Muscle layer of duodenum (tissue), 2 donors: ENCODE data around the gene VIPR2.

Source experiments
- H3K27ac ChIP-seq: one replicate; pipeline ENCODE4 v1.7.0; 2013; ENCODE audit warnings: mild to moderate bottlenecking, low read length
- H3K27me3 ChIP-seq: one replicate; pipeline ENCODE4 v1.7.0; 2013; ENCODE audit warnings: low read depth, mild to moderate bottlenecking, control low read depth, low read length
- H3K36me3 ChIP-seq, 2 donors: one replicate each; pipeline ENCODE4 v1.7.0; 2013; ENCODE audit warnings: low read length in 2 of 2, control low read depth in 1 of 2, mild to moderate bottlenecking in 1 of 2; ENCODE audit not compliant: insufficient read depth in 2 of 2, control insufficient read depth in 1 of 2
- H3K4me1 ChIP-seq, 2 donors: one replicate each; pipeline ENCODE4 v1.7.0; 2013; ENCODE audit warnings: low read length in 2 of 2, mild to moderate bottlenecking in 2 of 2, control low read depth in 1 of 2, moderate library complexity in 1 of 2; ENCODE audit not compliant: insufficient read depth in 2 of 2, control insufficient read depth in 1 of 2
- H3K4me3 ChIP-seq, 2 donors: one replicate each; pipeline ENCODE4 v1.7.0; 2013; ENCODE audit warnings: low read length in 2 of 2, low read depth in 1 of 2, mild to moderate bottlenecking in 1 of 2
- H3K9me3 ChIP-seq, 2 donors: one replicate each; pipeline ENCODE4 v1.7.0; 2013; ENCODE audit warnings: low read length in 2 of 2, control low read depth in 1 of 2, mild to moderate bottlenecking in 1 of 2; ENCODE audit not compliant: control insufficient read depth in 1 of 2
- donor health status: healthy.

Gene VIPR2

DNA sequence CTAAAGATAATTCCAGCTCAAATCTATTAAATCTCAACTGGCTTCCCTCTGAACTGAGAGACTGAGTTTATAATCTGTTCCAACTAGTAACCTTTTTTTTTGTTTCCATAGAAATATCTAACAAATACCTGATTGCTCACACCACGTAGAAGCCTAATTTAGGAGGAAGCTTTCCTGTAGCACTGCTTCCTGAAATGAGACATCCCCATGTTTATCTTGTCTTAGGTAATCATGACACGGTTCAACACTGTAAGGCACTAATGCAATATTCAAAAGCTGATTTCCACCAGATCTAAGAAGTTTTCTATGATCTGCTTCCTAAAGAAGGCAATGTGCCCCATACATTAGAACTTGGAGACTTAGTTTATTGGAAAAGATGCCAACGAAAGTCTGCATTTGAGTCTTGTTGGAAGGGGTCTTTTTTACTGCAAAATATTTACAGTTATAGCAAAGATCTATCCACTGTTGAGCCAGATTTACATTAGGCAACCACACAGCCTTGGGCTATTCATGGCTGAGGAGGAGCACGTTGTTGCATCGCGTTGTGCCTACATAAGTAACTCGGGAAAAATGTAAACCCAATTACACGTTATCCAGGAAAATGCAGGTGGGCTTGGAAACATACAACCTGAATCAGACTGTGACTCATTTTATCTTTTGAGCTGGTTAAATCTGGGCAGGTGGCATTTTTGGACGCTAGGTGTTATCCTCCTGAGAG is 66.3 kb downstream of the VIPR2 start:
- Histone ChIP-seq H3K27me3 (no peaks in the 10 kb centered on the region), H3K27ac (no peak overlapping the region), H3K4me1 (no peaks in the 10 kb centered on the region), H3K4me3 (no peak overlapping the region), H3K36me3 (no peaks in the 10 kb centered on the region), H3K9me3 (no peaks in the 10 kb centered on the region)

DNA sequence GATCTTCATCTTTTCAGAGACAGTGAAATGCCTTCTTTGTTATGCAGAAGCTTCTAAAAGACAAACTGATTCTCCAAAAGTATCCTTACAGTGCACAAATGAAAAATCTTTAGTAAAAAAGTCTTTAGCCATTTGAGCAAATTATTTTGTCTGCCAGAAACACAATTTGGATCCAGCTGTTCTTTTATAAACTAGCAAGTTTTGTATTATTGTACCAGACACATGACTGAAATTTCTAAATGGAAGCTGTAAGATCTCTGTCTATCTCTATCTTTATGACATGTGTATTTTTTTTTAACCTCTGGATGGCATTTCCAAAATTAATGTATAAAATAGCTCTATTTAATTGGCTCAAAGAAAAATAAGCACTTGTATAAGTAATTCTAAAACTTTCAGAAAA is 68.3 kb downstream of the VIPR2 start:
- Histone ChIP-seq H3K4me1 (no peaks in the 10 kb centered on the region), H3K36me3 (no peaks in the 10 kb centered on the region), H3K27me3 (no peaks in the 10 kb centered on the region), H3K4me3 (no peak overlapping the region), H3K9me3 (no peaks in the 10 kb centered on the region), H3K27ac (no peak overlapping the region)

DNA sequence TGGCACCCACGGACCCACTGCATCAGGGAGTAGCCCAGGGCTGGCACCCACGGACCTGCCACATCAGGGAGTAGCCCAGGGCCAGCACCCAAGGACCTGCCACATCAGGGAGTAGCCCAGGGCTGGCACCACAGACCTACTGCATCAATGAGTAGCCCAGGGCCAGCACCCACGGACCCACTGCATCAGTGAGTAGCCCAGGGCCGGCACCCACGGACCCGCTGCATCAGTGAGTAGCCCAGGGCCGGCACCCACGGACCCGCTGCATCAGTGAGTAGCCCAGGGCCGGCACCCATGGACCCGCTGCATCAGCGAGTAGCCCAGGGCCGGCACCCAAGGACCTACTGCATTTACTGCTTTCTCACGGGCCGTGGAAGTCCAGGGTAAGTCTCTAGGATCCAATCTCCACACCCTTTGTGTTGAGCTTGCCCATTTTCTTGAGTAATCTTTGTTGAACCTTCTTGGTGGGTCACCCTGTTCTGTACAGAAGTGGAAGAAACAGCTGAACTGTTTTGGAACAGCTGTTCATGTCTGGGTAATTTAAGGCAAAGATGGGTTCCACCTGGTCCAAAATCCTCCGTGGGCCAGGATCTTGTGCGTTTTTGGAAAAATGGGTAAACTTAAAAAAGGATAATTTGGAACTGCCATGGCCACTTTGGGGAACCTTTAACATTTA is 69.0 kb downstream of the VIPR2 start:
- no peaks in the 10 kb centered on the region for H3K9me3 ChIP-seq

DNA sequence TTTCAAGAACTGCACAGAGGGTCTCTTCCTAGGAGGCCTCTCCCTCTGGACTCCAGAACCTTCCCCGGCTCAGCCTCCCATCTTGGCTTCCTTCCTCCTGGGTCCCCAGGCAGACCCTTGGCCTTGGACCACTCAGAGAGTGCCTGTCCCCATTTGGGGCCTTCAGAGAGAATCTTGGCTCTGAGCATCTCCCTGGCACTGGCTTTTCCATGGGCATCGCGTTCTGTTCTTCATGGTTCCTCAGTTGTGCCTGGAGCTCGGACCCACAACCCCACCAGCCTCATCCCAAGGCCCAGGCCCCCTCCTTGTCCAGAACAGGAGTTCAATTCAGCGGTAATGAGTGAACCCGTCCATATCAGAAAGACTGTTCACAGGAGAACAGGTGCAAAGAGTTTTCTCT is 73.4 kb downstream of the VIPR2 start:
- no peak overlapping the region for H3K27ac ChIP-seq
- no peaks in the 10 kb centered on the region for H3K9me3 ChIP-seq
- H3K4me1 ChIP-seq = peaks cover 13 to 28% of the 10 kb centered on the region in 2 donors
- H3K36me3 ChIP-seq = no peaks in the 10 kb centered on the region
- H3K4me3 ChIP-seq = no peak overlapping the region
- H3K27me3 ChIP-seq = no peaks in the 10 kb centered on the region

More for the DNA sequence above, 69.0 kb downstream of the VIPR2 start:
- Histone ChIP-seq H3K4me1 (no peaks in the 10 kb centered on the region), H3K27me3 (no peaks in the 10 kb centered on the region), H3K36me3 (no peaks in the 10 kb centered on the region), H3K4me3 (no peak overlapping the region), H3K27ac (no peak overlapping the region)

DNA sequence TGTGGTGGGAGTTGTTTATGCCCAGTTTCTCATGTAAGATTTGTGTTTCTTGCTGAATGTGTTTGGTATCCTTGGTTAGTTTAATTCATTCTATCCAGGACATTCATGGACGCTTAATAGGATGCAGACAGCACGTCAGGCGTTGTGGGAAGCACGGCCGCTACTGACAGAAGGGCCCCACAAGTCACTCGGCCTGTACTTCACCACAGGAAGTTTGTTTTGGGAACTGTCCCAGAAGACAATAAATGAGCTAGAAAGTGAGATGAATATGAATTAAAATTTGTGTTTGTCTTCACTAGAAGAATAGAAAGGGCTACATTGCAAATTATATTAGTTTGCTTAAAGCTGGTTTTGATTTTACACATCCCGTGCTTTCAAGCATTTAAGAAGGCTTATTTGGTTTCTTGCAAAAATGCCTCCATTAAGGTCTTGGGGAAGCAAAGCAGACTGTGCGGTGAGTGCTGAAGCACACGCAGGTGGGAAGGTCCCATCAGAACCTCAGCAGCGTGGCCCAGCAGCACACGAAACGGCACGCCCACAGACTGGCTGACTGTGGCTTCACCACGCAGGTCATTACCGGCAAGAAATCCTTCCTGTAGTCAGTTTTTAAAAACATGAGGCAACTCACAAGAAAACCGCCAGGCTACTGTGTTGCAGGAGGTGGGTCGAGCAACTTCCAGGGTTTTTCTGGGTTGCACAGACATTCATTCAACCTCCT is 74.1 kb downstream of the VIPR2 start:
- no peaks in the 10 kb centered on the region for H3K9me3 ChIP-seq
- H3K36me3 ChIP-seq = no peaks in the 10 kb centered on the region
- H3K27me3 ChIP-seq = no peaks in the 10 kb centered on the region
- peaks cover 13 to 33% of the 10 kb centered on the region in 2 donors for H3K4me1 ChIP-seq
- H3K4me3 ChIP-seq = no peak overlapping the region
- H3K27ac ChIP-seq = peak overlapping the region; percentile 27

DNA sequence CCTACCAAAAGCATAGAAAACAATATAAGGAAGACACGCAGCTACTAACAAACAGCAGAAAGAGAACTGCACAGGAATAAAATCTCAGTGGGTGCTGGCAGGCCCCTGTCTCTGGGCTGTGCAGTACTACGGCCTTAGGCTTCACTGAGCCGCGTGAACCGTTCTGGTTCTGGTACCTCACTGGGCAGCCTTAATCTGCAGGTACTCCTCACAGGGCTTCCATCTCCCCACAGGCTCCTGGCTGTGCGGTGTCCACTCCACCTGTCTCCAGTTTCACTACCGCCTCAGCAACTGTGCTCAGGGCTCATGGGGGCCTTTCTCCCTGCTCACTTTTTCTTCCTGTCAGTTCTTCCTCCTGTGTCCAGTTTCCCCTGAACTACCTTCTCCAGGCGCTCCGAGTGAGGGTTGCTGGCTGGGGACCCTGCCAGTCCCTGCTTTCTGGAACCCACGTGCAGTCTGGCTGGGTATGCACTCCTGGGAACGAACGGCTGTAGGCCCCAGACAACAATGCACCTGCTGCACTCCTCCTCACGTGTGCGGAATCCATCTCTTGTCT is 75.7 kb downstream of the VIPR2 start:
- no peaks in the 10 kb centered on the region for H3K27me3 ChIP-seq
- no peaks in the 10 kb centered on the region for H3K9me3 ChIP-seq
- peak overlapping the region; percentile 27 for H3K27ac ChIP-seq
- no peak overlapping the region for H3K4me3 ChIP-seq
- H3K36me3 ChIP-seq = no peaks in the 10 kb centered on the region
- H3K4me1 ChIP-seq = peaks cover 13 to 40% of the 10 kb centered on the region in 2 donors

DNA sequence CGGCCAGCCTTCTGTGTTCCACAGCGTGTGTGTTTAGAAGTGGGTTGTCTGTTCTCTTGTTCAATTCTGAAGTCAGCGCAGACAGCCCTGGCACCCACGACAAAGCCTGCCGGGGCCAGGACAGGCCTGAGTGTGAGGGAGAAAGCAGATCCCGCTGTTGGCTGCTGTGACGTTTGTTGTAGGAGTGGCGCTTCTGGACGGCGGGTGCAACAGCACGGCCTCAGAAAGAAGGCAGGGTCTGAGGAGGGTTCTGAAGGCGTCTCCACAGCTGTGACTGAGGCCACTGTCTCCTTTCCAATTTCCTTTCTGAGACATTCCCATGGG is 76.2 kb downstream of the VIPR2 start:
- no peaks in the 10 kb centered on the region for H3K9me3 ChIP-seq
- no peak overlapping the region for H3K4me3 ChIP-seq
- no peaks in the 10 kb centered on the region for H3K36me3 ChIP-seq
- peaks cover 13 to 40% of the 10 kb centered on the region in 2 donors for H3K4me1 ChIP-seq
- H3K27ac ChIP-seq = peak overlapping the region; percentile 27
- H3K27me3 ChIP-seq = no peaks in the 10 kb centered on the region

DNA sequence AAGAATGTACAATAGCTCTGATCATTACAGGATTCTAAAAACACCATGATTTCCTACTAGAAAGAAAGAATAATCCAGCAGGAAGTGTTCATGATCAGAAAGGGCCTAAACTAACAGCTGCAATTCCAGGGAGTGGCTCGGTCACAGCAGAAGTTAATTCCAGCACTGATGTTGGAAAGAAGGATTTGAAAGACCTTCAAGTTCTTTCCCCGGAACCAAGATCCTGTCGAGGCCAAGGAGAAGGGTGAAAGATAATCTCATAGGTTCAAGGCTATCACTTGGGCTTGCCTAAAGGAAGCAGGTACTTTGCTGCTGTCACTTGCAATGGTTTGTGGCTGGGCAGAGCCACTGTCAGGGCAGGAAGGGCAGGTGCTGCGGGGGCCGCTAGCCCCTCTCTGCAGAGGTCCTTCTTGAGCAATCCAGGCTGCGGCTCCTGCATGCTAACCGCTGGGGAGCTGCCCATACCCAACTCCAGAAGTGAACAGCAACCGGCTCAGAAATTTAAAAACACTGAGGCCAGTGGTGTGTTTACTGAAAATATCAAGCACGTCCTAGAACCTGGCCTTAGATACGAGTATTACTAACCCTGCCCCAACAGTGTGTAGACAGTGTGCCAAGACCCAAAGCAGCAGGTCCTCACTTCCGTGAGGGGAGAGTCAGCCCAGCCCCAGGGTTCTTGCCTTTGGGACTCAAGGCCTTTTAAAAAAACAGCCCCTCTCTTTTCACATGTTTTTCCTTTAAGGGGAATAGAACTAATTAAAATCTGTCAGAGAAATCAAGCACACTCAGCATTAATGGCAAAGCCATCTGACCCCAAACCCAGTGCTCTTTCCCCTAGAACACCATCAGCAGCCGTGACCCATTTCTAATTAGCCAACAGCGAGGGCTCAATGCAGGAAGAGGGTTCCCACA is 76.8 kb downstream of the VIPR2 start:
- peak overlapping the region; percentile 27 for H3K27ac ChIP-seq
- no peaks in the 10 kb centered on the region for H3K36me3 ChIP-seq
- no peaks in the 10 kb centered on the region for H3K27me3 ChIP-seq
- no peak overlapping the region for H3K4me3 ChIP-seq
- no peaks in the 10 kb centered on the region for H3K9me3 ChIP-seq
- peaks cover 13 to 40% of the 10 kb centered on the region in 2 donors for H3K4me1 ChIP-seq

DNA sequence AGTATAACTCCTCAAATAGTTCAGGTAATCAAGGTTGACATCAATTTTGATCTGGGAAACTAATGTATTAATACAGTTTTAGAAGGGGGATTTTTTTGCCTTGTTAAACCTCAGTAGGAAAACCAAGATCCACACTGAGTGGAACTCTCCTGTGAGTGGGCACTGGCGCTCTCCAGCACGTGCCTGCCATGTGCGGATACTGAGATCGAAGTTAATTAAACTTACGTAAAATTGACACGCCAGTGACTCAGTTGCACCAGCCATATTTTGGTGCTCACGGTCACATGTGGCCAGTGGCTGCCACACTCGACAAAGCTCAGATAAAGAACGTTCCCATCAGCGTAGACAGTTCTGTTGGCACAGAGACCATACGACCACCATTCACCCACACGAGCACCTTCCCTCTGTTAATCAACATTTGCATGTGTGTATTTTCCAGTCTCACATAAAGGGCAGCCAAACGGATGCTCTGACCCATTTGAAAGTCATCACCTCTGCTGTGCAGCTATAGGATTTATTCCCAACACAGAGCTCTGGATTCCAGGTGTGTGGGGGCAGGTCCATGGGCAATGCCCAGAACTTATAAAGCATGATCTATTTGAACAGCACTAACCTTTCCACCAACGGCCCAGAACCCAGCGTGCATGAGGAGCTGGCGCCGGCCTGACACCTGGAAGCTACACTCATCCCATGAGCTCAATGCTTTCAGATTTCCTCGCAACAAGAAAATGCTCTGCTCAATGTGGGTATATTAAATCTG is 77.7 kb downstream of the VIPR2 start:
- Histone ChIP-seq H3K27ac (no peak overlapping the region), H3K9me3 (no peaks in the 10 kb centered on the region), H3K4me1 (peaks cover 13 to 40% of the 10 kb centered on the region in 2 donors)

DNA sequence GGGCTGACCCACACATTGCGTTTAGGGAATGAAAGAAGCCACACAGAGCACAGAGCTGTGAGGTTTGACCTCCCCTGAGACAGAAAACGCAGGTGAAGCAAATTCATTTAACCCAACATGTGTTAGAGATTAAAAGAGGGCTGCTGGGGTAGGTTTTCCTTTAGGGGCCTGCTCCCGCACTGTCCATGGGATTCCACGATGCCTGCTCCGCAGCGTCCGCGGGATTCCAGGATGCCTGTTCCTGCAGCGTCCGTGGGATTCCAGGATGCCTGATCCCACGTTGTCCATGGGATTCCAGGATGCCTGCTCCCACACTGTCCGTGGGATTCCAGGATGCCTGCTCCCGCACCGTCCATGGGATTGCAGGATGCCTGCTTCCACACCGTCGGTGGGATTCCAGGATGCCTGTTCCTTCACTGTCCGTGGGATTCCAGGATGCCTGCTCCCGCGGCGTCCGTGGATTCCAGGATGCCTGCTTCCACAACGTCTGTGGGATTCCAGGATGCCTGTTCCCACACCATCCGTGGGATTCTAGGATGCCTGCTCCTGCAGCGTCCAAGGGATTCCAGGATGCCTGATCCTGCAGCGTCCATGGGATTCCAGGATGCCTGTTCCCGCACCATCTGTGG is 78.7 kb downstream of the VIPR2 start:
- no peak overlapping the region for H3K4me3 ChIP-seq
- H3K4me1 ChIP-seq = peaks cover 13 to 40% of the 10 kb centered on the region in 2 donors
- H3K27me3 ChIP-seq = no peaks in the 10 kb centered on the region
- no peaks in the 10 kb centered on the region for H3K9me3 ChIP-seq
- no peaks in the 10 kb centered on the region for H3K36me3 ChIP-seq
- H3K27ac ChIP-seq = no peak overlapping the region

More for the DNA sequence above, 77.7 kb downstream of the VIPR2 start:
- H3K36me3 ChIP-seq = no peaks in the 10 kb centered on the region
- no peaks in the 10 kb centered on the region for H3K27me3 ChIP-seq
- no peak overlapping the region for H3K4me3 ChIP-seq
